ENCODE measurements around the gene SPSB2.

The SPSB2 gene

GRCh38 chr12:6863033-6863432 is 10.1 kb downstream of the SPSB2 start:
- TF ChIP-seq, protein P1, sequence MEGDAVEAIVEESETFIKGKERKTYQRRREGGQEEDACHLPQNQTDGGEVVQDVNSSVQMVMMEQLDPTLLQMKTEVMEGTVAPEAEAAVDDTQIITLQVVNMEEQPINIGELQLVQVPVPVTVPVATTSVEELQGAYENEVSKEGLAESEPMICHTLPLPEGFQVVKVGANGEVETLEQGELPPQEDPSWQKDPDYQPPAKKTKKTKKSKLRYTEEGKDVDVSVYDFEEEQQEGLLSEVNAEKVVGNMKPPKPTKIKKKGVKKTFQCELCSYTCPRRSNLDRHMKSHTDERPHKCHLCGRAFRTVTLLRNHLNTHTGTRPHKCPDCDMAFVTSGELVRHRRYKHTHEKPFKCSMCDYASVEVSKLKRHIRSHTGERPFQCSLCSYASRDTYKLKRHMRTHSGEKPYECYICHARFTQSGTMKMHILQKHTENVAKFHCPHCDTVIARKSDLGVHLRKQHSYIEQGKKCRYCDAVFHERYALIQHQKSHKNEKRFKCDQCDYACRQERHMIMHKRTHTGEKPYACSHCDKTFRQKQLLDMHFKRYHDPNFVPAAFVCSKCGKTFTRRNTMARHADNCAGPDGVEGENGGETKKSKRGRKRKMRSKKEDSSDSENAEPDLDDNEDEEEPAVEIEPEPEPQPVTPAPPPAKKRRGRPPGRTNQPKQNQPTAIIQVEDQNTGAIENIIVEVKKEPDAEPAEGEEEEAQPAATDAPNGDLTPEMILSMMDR (conservative IDR thresholded peaks at IDR 0.05; ENCODE audit: low read length): no peak
- TF ChIP-seq EZH2phosphoT487 (IDR thresholded peaks at IDR 0.05; ENCODE audit: borderline replicate concordance): no peak
- H3K4me1 ChIP-seq (ENCODE audit: insufficient read depth, low read length, poor library complexity, severe bottlenecking): peaks cover 7% of the 10 kb centered on the region
- no peaks in the 10 kb centered on the region for H3K9me2 ChIP-seq (replicated peaks; ENCODE audit: low read depth, low read length)
- peaks cover 2% of the 10 kb centered on the region for H4K20me1 ChIP-seq (ENCODE audit: insufficient read depth, low read length, poor library complexity, severe bottlenecking)
- H3K79me2 ChIP-seq (ENCODE audit: insufficient read depth, low read length): peaks cover 13% of the 10 kb centered on the region
- peaks cover 4% of the 10 kb centered on the region for H3K27me3 ChIP-seq (ENCODE audit: insufficient read depth, low read length, poor library complexity, severe bottlenecking)
- no peaks in the 10 kb centered on the region for H3K9me3 ChIP-seq (ENCODE audit: insufficient read depth, low read depth, low read length)
- H3K4me3 ChIP-seq (ENCODE audit: low read length, poor library complexity, severe bottlenecking): no peak overlapping the region
- H2AFZ ChIP-seq (ENCODE audit: low read length): no peak overlapping the region
- peaks cover 75% of the 10 kb centered on the region for H3K36me3 ChIP-seq (ENCODE audit: insufficient read depth, low read length)
- no peaks in the 10 kb centered on the region for H3F3A ChIP-seq (ENCODE audit: low read depth)
- no peak overlapping the region for H3K9ac ChIP-seq (ENCODE audit: low read depth, low read length, poor library complexity, severe bottlenecking)
- no peak overlapping the region for H3K4me2 ChIP-seq (ENCODE audit: low read depth, low read length, poor library complexity, severe bottlenecking)

- no peak overlapping the region for H3K4me3 ChIP-seq (ENCODE audit: low read length, poor library complexity, severe bottlenecking)
These were observed 11.7 kb downstream of the SPSB2 start for GRCh38 chr12:6861391-6861790.

DNA sequence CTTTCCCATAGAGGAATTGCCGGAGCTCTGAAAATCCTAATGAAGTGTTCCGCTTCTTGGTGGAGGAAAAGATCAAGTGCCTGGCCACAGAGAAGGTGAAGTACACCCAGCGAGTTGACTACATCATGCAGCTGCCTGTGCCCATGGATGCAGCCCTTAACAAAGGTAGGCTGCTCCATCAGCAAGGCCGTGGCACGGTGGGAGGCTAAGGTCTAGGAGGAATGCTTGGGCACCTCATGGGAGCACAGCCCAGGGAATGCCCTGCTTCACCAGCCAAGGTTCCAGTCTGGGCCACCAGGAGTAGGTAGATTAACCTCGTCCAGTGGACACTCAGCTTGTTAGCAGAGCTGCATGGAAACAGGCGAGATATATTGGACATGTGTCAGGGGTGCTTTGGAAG is 12.2 kb downstream of the SPSB2 start:
- no peaks in the 10 kb centered on the region for H3K27me3 ChIP-seq (ENCODE audit: insufficient read depth, low read length, poor library complexity, severe bottlenecking)
- H4K20me1 ChIP-seq (ENCODE audit: insufficient read depth, low read length, poor library complexity, severe bottlenecking): no peaks in the 10 kb centered on the region
- no peak overlapping the region for H3K4me3 ChIP-seq (ENCODE audit: low read length, poor library complexity, severe bottlenecking)
- H3F3A ChIP-seq (ENCODE audit: low read depth): no peaks in the 10 kb centered on the region
- H2AFZ ChIP-seq (ENCODE audit: low read length): no peak overlapping the region
- no peaks in the 10 kb centered on the region for H3K4me1 ChIP-seq (ENCODE audit: insufficient read depth, low read length, poor library complexity, severe bottlenecking)
- no peak overlapping the region for H3K4me2 ChIP-seq (ENCODE audit: low read depth, low read length, poor library complexity, severe bottlenecking)
- peaks cover 96% of the 10 kb centered on the region for H3K36me3 ChIP-seq (ENCODE audit: insufficient read depth, low read length)
- H3K9ac ChIP-seq (ENCODE audit: low read depth, low read length, poor library complexity, severe bottlenecking): no peak overlapping the region
- TF ChIP-seq, protein P1 (conservative IDR thresholded peaks at IDR 0.05; ENCODE audit: low read length): no peak
- no peak for TF ChIP-seq EZH2phosphoT487 (IDR thresholded peaks at IDR 0.05; ENCODE audit: borderline replicate concordance)
- no peaks in the 10 kb centered on the region; the same call in 1 of the 2 replicates for H3K79me2 ChIP-seq (ENCODE audit: insufficient read depth, low read length)
- H3K9me3 ChIP-seq (ENCODE audit: insufficient read depth, low read depth, low read length): no peaks in the 10 kb centered on the region
- H3K9me2 ChIP-seq (replicated peaks; ENCODE audit: low read depth, low read length): no peaks in the 10 kb centered on the region

More at GRCh38 chr12:6861391-6861790, 11.7 kb downstream of the SPSB2 start:
- Histone ChIP-seq H3K9ac (ENCODE audit: low read depth, low read length, poor library complexity, severe bottlenecking) (no peak overlapping the region), H3K79me2 (ENCODE audit: insufficient read depth, low read length) (no peaks in the 10 kb centered on the region), H3K9me3 (ENCODE audit: insufficient read depth, low read depth, low read length) (no peaks in the 10 kb centered on the region), H3K9me2 (replicated peaks; ENCODE audit: low read depth, low read length) (no peaks in the 10 kb centered on the region), H3F3A (ENCODE audit: low read depth) (no peaks in the 10 kb centered on the region), H2AFZ (ENCODE audit: low read length) (no peak overlapping the region), H3K36me3 (ENCODE audit: insufficient read depth, low read length) (peaks cover 92% of the 10 kb centered on the region), H3K4me1 (ENCODE audit: insufficient read depth, low read length, poor library complexity, severe bottlenecking) (no peaks in the 10 kb centered on the region), H3K27me3 (ENCODE audit: insufficient read depth, low read length, poor library complexity, severe bottlenecking) (no peaks in the 10 kb centered on the region), H3K4me2 (ENCODE audit: low read depth, low read length, poor library complexity, severe bottlenecking) (no peak overlapping the region), H4K20me1 (ENCODE audit: insufficient read depth, low read length, poor library complexity, severe bottlenecking) (no peaks in the 10 kb centered on the region)
- TF ChIP-seq, protein P1 (conservative IDR thresholded peaks at IDR 0.05; ENCODE audit: low read length): no peak
- no peak for TF ChIP-seq EZH2phosphoT487 (IDR thresholded peaks at IDR 0.05; ENCODE audit: borderline replicate concordance)
